HG03280 (cell line): ENCODE measurements around the gene NFKBIE.
A peak's percentile ranks its signal among the peaks of the same experiment; 100 is the strongest.
"Not testable (repeated sequence)": the region's sequence is repeated elsewhere in the genome, so short reads cannot be mapped to it uniquely, and the experiment has no call there.

ENCODE experiments used
- ATAC-seq: cut with Tn5 transposase; IDR thresholded peaks from one replicate; pipeline ENCODE4 v1.9.1; 2021; ENCODE audit warnings: mild to moderate bottlenecking, moderate library complexity; ENCODE audit not compliant: unreplicated experiment

NFKBIE gene

GRCh38 chr6:44265007-44265721, at the start of gene NFKBIE:
TSS of gene NFKBIE (minus strand) at chr6:44265551. CDS start at chr6:44265346, 205 bp downstream.
- ATAC-seq = peak; percentile 45

GRCh38 chr6:44314657-44315056, 49.3 kb upstream of the NFKBIE start:
- not testable (repeated sequence) for ATAC-seq

GRCh38 chr6:44312901-44313788, 47.8 kb upstream of the NFKBIE start, which contains the start of gene AARS2:
TSS of gene AARS2 (minus strand) at chr6:44313347. CDS start at chr6:44313323, 24 bp downstream.
- ATAC-seq = peak; percentile 88

- ATAC-seq = no peak
Measured at GRCh38 chr6:44311767-44312166, 46.4 kb upstream of the NFKBIE start.

GRCh38 chr6:44311304-44311703, 46.0 kb upstream of the NFKBIE start:
- no peak for ATAC-seq

GRCh38 chr6:44310241-44310640, 44.9 kb upstream of the NFKBIE start:
- ATAC-seq = no peak

- no peak for ATAC-seq
Measured at GRCh38 chr6:44309631-44310030, 44.3 kb upstream of the NFKBIE start.

- ATAC-seq = no peak
Measured at GRCh38 chr6:44309092-44309491, 43.7 kb upstream of the NFKBIE start.

GRCh38 chr6:44307217-44307616, 41.9 kb upstream of the NFKBIE start:
- ATAC-seq = no peak

GRCh38 chr6:44306710-44307109, 41.4 kb upstream of the NFKBIE start:
- no peak for ATAC-seq

GRCh38 chr6:44305200-44305725, 39.9 kb upstream of the NFKBIE start:
- no peak for ATAC-seq

GRCh38 chr6:44304282-44305199, 39.2 kb upstream of the NFKBIE start:
- peak; percentile 45 for ATAC-seq

- ATAC-seq = no peak
Measured at GRCh38 chr6:44303842-44304241, 38.5 kb upstream of the NFKBIE start.

- no peak for ATAC-seq
Measured at GRCh38 chr6:44302856-44303255, 37.5 kb upstream of the NFKBIE start.

GRCh38 chr6:44301782-44302564, 36.6 kb upstream of the NFKBIE start:
- ATAC-seq = no peak

- ATAC-seq = no peak
Measured at GRCh38 chr6:44301106-44301505, 35.8 kb upstream of the NFKBIE start.

- no peak for ATAC-seq
Measured at GRCh38 chr6:44300292-44300823, 35.0 kb upstream of the NFKBIE start.

- ATAC-seq = no peak
Measured at GRCh38 chr6:44298864-44299263, 33.5 kb upstream of the NFKBIE start.

- no peak for ATAC-seq
Measured at GRCh38 chr6:44298055-44298803, 32.9 kb upstream of the NFKBIE start.
